Tibial nerve (tissue), 4 donors: Measurements from ENCODE around the gene ZNF626. TPM values are rescaled to one million over a fixed set of nuclear protein-coding genes. Genes with fewer than 3 reads are reported as not detected.
A peak's percentile ranks its signal among the peaks of the same experiment; 100 is the strongest.
"Not testable (repeated sequence)": the region's sequence is repeated elsewhere in the genome, so short reads cannot be mapped to it uniquely, and the experiment has no call there.

Experiments used
- DNase-seq, 2 donors: peaks; one replicate each; pipeline ENCODE4 v3.0.0-alpha.2; 2019; ENCODE audit warnings: low spot score in 2 of 2
- H3K27ac ChIP-seq, 4 donors: fragments of 200-600 bp; sonication (generic) in 3 of 4; one replicate each; pipeline ENCODE4 v1.5.1; 2017 to 2019; ENCODE audit warnings: mild to moderate bottlenecking in 1 of 4
- H3K27me3 ChIP-seq, 2 donors: fragments of 200-600 bp; sonication (generic) in 1 of 2; one replicate each; pipeline versions ENCODE4 v1.5.1 to v1.6.0; 2017 to 2019
- H3K36me3 ChIP-seq, 3 donors: fragments of 200-600 bp; sonication (generic); one replicate each; pipeline ENCODE4 v1.5.1; 2018 to 2019
- H3K4me1 ChIP-seq, 4 donors: fragments of 200-600 bp; sonication (generic) in 3 of 4; one replicate each; pipeline ENCODE4 v1.5.1; 2017 to 2019
- H3K4me3 ChIP-seq, 4 donors: fragments of 200-600 bp; sonication (generic) in 3 of 4; one replicate each; pipeline ENCODE4 v1.5.1; 2017 to 2019; ENCODE audit warnings: mild to moderate bottlenecking in 1 of 4, moderate library complexity in 1 of 4
- H3K9me3 ChIP-seq, 4 donors: fragments of 200-600 bp; sonication (generic) in 3 of 4; one replicate each; pipeline ENCODE4 v1.5.1; 2017 to 2019
- EP300 ChIP-seq, 2 donors: sonication (generic); formaldehyde crosslinking; IDR thresholded peaks; one replicate each; pipeline ENCODE4 v1.6.1; 2017; ENCODE audit warnings: antibody characterized with exemption in 2 of 2, mild to moderate bottlenecking in 1 of 2
- POLR2A ChIP-seq, 2 donors: fragments of 450-650 bp; IDR thresholded peaks; one replicate each; pipeline ENCODE4 v1.6.1; 2017; ENCODE audit warnings: antibody characterized with exemption in 2 of 2, mild to moderate bottlenecking in 2 of 2, moderate library complexity in 2 of 2
- WGBS, 2 donors: methylation state at CpG; one replicate each; pipeline ENCODE4 v1.1.5; 2018; 5-methylcytosine and 5-hydroxymethylcytosine counted together
- total RNA-seq, 4 donors: library from RNA; depleted of rRNA; stranded (reverse); fragments of >200 nt; gene quantifications; one replicate each; pipeline ENCODE4 v1.1.0, GENCODE V29; 2016
- TF ChIP-seq, protein P1 (sequence below), 5 experiments: fragments of 200-600 bp in 3 of 5; fragments of 450-650 bp in 2 of 5; sonication (generic) in 3 of 5; IDR thresholded peaks; one replicate each; pipeline ENCODE4 v1.5.1; 2016 to 2019; ENCODE audit warnings: antibody characterized with exemption in 5 of 5, mild to moderate bottlenecking in 3 of 5, moderate library complexity in 2 of 5

The ZNF626 gene
- total RNA-seq, 4 donors from 2014 or later: 7.6 to 15.7 (median 10.8) TPM

- Histone ChIP-seq H3K4me1 (peaks cover 0 to 26% (median 0%) of the 10 kb centered on the region in 4 donors), H3K27ac (no peak overlapping the region), H3K9me3 (peaks cover 0 to 19% (median under 1%) of the 10 kb centered on the region in 4 donors), H3K36me3 (peaks cover 0 to 26% (median 3%) of the 10 kb centered on the region in 3 donors), H3K4me3 (no peak overlapping the region), H3K27me3 (no peaks in the 10 kb centered on the region)
- TF ChIP-seq POLR2A (IDR thresholded peaks at IDR 0.05) (no peak), EP300 (IDR thresholded peaks at IDR 0.05) (no peak)
- TF ChIP-seq, protein P1, sequence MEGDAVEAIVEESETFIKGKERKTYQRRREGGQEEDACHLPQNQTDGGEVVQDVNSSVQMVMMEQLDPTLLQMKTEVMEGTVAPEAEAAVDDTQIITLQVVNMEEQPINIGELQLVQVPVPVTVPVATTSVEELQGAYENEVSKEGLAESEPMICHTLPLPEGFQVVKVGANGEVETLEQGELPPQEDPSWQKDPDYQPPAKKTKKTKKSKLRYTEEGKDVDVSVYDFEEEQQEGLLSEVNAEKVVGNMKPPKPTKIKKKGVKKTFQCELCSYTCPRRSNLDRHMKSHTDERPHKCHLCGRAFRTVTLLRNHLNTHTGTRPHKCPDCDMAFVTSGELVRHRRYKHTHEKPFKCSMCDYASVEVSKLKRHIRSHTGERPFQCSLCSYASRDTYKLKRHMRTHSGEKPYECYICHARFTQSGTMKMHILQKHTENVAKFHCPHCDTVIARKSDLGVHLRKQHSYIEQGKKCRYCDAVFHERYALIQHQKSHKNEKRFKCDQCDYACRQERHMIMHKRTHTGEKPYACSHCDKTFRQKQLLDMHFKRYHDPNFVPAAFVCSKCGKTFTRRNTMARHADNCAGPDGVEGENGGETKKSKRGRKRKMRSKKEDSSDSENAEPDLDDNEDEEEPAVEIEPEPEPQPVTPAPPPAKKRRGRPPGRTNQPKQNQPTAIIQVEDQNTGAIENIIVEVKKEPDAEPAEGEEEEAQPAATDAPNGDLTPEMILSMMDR (IDR thresholded peaks at IDR 0.05): no peak
- DNase-seq: no peak
- 83 to 92% methylated on average over 7 of the region's 7 CpGs for WGBS, 2 donors
These were observed 1.2 kb upstream of the ZNF626 start for GRCh38 chr19:20662421-20663105.

GRCh38 chr19:20660473-20661140, 764 bp downstream of the ZNF626 start:
- Histone ChIP-seq H3K9me3 (peaks cover 0 to 37% (median 7%) of the 10 kb centered on the region in 4 donors), H3K27ac (peak overlapping the region; percentile 72 to 93 (median 86)), H3K27me3 (no peaks in the 10 kb centered on the region), H3K4me1 (peaks cover 0 to 26% (median 0%) of the 10 kb centered on the region in 4 donors), H3K36me3 (peaks cover 0 to 45% (median 12%) of the 10 kb centered on the region in 3 donors), H3K4me3 (peak overlapping the region; percentile 62 to 82 (median 63))
- WGBS, 2 donors: 33 to 34% methylated on average over 29 of the region's 29 CpGs
- DNase-seq: no peak
- no peak for TF ChIP-seq EP300 (IDR thresholded peaks at IDR 0.05)
- TF ChIP-seq, protein P1 (IDR thresholded peaks at IDR 0.05): no peak
- TF ChIP-seq POLR2A (IDR thresholded peaks at IDR 0.05): no peak

- H3K4me3 ChIP-seq: no peak overlapping the region
- WGBS, 2 donors: 92 to 95% methylated on average over 2 of the region's 2 CpGs
- H3K27me3 ChIP-seq: no peaks in the 10 kb centered on the region
- no peaks in the 10 kb centered on the region for H3K4me1 ChIP-seq
- peaks cover 3 to 97% (median 21%) of the 10 kb centered on the region in 3 donors for H3K36me3 ChIP-seq
- peaks cover 4 to 99% (median 45%) of the 10 kb centered on the region in 4 donors for H3K9me3 ChIP-seq
- TF ChIP-seq POLR2A (IDR thresholded peaks at IDR 0.05): no peak
- TF ChIP-seq, protein P1 (IDR thresholded peaks at IDR 0.05): no peak
- no peak for TF ChIP-seq EP300 (IDR thresholded peaks at IDR 0.05)
- no peak for DNase-seq
- H3K27ac ChIP-seq: no peak overlapping the region
These were observed 20.8 kb downstream of the ZNF626 start for GRCh38 chr19:20640545-20640944.

DNA sequence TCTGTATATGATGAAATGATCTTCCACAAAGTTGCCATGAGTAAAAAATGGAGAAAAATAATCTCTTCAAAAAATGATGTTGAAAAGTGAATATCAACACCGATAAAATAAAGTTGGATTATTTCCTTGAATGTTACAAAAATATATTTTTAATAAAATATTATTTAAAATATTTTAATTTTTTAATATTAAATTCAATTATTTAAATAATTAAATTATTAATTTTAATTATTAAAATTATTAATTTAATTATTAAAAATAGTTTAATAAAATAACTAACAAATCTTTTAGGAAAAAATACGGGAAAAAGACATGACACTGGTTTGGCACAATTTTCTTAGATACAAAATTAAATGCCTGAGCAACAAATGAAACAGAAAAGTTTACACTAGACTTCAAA, 21.3 kb downstream of the ZNF626 start:
- TF ChIP-seq, protein P1 (IDR thresholded peaks at IDR 0.05): no peak
- TF ChIP-seq POLR2A (IDR thresholded peaks at IDR 0.05): no peak
- no peak for TF ChIP-seq EP300 (IDR thresholded peaks at IDR 0.05)
- Histone ChIP-seq H3K27ac (no peak overlapping the region), H3K9me3 (peaks cover 4 to 99% (median 46%) of the 10 kb centered on the region in 4 donors), H3K4me1 (no peaks in the 10 kb centered on the region), H3K27me3 (no peaks in the 10 kb centered on the region), H3K36me3 (peaks cover 3 to 97% (median 25%) of the 10 kb centered on the region in 3 donors), H3K4me3 (no peak overlapping the region)
- DNase-seq: no peak
- WGBS, 2 donors: 92 to 93% methylated on average over 2 of the region's 2 CpGs

- WGBS, 2 donors: 92 to 98% methylated on average over 2 of the region's 2 CpGs
- H3K27ac ChIP-seq, H3K27me3 ChIP-seq, DNase-seq, H3K4me3 ChIP-seq, H3K4me1 ChIP-seq: not testable (repeated sequence)
- peaks cover 0 to 51% (median 0%) of the 10 kb centered on the region in 3 donors for H3K36me3 ChIP-seq
- peaks cover 0 to 98% (median 34%) of the 10 kb centered on the region in 4 donors for H3K9me3 ChIP-seq
These were observed 36.8 kb downstream of the ZNF626 start for GRCh38 chr19:20624560-20624959.
